Liver (tissue), 9 donors: ENCODE measurements around the gene TMOD2. TPM values are rescaled to one million over a fixed set of nuclear protein-coding genes. Genes with fewer than 3 reads are reported as not detected.

ENCODE experiments used
- DNase-seq: peaks from one replicate; pipeline ENCODE4 v3.0.0-alpha.2; 2017; ENCODE audit warnings: low spot score
- H3K27ac ChIP-seq, 2 donors: one replicate each; pipeline ENCODE4 v1.7.0; 2013; ENCODE audit warnings: inconsistent platforms in 2 of 2, low read length in 2 of 2, control low read depth in 1 of 2, low read depth in 1 of 2, mild to moderate bottlenecking in 1 of 2
- H3K27me3 ChIP-seq, 4 donors: one replicate each; pipeline versions ENCODE4 v1.6.1 to v1.7.0; 2013; ENCODE audit warnings: low read length in 3 of 4, inconsistent platforms in 1 of 4, mild to moderate bottlenecking in 1 of 4, moderate library complexity in 1 of 4; ENCODE audit not compliant: control insufficient read depth in 4 of 4, insufficient read depth in 4 of 4
- H3K36me3 ChIP-seq, 4 donors: one replicate each; pipeline versions ENCODE4 v1.6.1 to v1.7.0; 2013; ENCODE audit warnings: low read length in 3 of 4, mild to moderate bottlenecking in 3 of 4, low read depth in 1 of 4, moderate library complexity in 1 of 4; ENCODE audit not compliant: control insufficient read depth in 4 of 4, insufficient read depth in 3 of 4
- H3K4me1 ChIP-seq, 4 donors: one replicate each; pipeline versions ENCODE4 v1.6.1 to v1.7.0; 2013; ENCODE audit warnings: low read length in 3 of 4, mild to moderate bottlenecking in 3 of 4, moderate library complexity in 1 of 4; ENCODE audit not compliant: control insufficient read depth in 4 of 4, insufficient read depth in 4 of 4
- H3K4me3 ChIP-seq, 3 donors: one replicate each; pipeline versions ENCODE4 v1.6.1 to v1.7.0; 2013; ENCODE audit warnings: low read length in 3 of 3, control low read depth in 1 of 3, low read depth in 1 of 3, mild to moderate bottlenecking in 1 of 3
- H3K9ac ChIP-seq, 2 donors: one replicate each; pipeline ENCODE4 v1.7.0; 2013; ENCODE audit warnings: low read length in 2 of 2, mild to moderate bottlenecking in 2 of 2, moderate library complexity in 2 of 2, control low read depth in 1 of 2, low read depth in 1 of 2
- H3K9me3 ChIP-seq, 4 donors: one replicate each; pipeline versions ENCODE4 v1.6.1 to v1.7.0; 2013; ENCODE audit warnings: low read length in 3 of 4; ENCODE audit not compliant: control insufficient read depth in 4 of 4
- ATF3 ChIP-seq: IDR thresholded peaks from 2 replicates; pipeline ENCODE4 v1.6.1; 2016; ENCODE audit warnings: antibody characterized with exemption
- CTCF ChIP-seq: fragments of 150-350 bp; IDR thresholded peaks from 2 replicates; pipeline ENCODE4 v1.5.1; 2017; ENCODE audit warnings: improper control_type of control experiment, low read depth, low read length; ENCODE audit not compliant: missing input control
- EGR1 ChIP-seq, 2 donors: IDR thresholded peaks; 2 replicates each; pipeline ENCODE4 v1.6.1; 2016 to 2018; ENCODE audit warnings: antibody characterized with exemption in 2 of 2, low read depth in 2 of 2
- FOXA1 ChIP-seq: IDR thresholded peaks from 2 replicates; pipeline ENCODE4 v1.6.1; 2016; ENCODE audit warnings: antibody characterized with exemption
- FOXA2 ChIP-seq: IDR thresholded peaks from 2 replicates; pipeline ENCODE4 v1.6.1; 2016; ENCODE audit warnings: antibody characterized with exemption
- GABPA ChIP-seq, 2 donors: IDR thresholded peaks in 1 of 2; conservative IDR thresholded peaks in 1 of 2; 2 replicates each; pipeline ENCODE4 v1.6.1; 2016; ENCODE audit warnings: antibody characterized with exemption in 2 of 2, mild to moderate bottlenecking in 1 of 2, moderate library complexity in 1 of 2
- HNF4A ChIP-seq, 2 donors: conservative IDR thresholded peaks; 2 replicates each; pipeline ENCODE4 v1.6.1; 2016; ENCODE audit warnings: antibody characterized with exemption in 2 of 2, mild to moderate bottlenecking in 2 of 2
- HNF4G ChIP-seq: IDR thresholded peaks from 2 replicates; pipeline ENCODE4 v1.6.1; 2016; ENCODE audit warnings: antibody characterized with exemption
- JUND ChIP-seq, 2 donors: IDR thresholded peaks; 2 replicates each; pipeline ENCODE4 v1.6.1; 2016; ENCODE audit warnings: antibody characterized with exemption in 2 of 2
- MAX ChIP-seq: IDR thresholded peaks from 2 replicates; pipeline ENCODE4 v1.6.1; 2016; ENCODE audit warnings: antibody characterized with exemption
- NR2F2 ChIP-seq: IDR thresholded peaks from 2 replicates; pipeline ENCODE4 v1.6.1; 2016; ENCODE audit warnings: antibody characterized with exemption
- RAD21 ChIP-seq, 2 donors: IDR thresholded peaks; 2 replicates each; pipeline ENCODE4 v1.6.1; 2016; ENCODE audit warnings: antibody characterized with exemption in 2 of 2, mild to moderate bottlenecking in 2 of 2
- RXRA ChIP-seq, 2 donors: IDR thresholded peaks; 2 replicates each; pipeline ENCODE4 v1.6.1; 2017 to 2018; ENCODE audit warnings: antibody characterized with exemption in 2 of 2, mild to moderate bottlenecking in 1 of 2
- SP1 ChIP-seq: IDR thresholded peaks from 2 replicates; pipeline ENCODE4 v1.6.1; 2018; ENCODE audit warnings: antibody characterized with exemption, mild to moderate bottlenecking
- TAF1 ChIP-seq: conservative IDR thresholded peaks from 2 replicates; pipeline ENCODE4 v1.6.1; 2016; ENCODE audit warnings: antibody characterized with exemption, mild to moderate bottlenecking
- YY1 ChIP-seq: IDR thresholded peaks from 2 replicates; pipeline ENCODE4 v1.6.1; 2016; ENCODE audit warnings: antibody characterized with exemption, mild to moderate bottlenecking
- ZBTB33 ChIP-seq: IDR thresholded peaks from 2 replicates; pipeline ENCODE4 v1.6.1; 2016; ENCODE audit warnings: antibody characterized with exemption
- WGBS: extraction: QIAGEN DNeasy Blood & Tissue Kit; methylation state at CpG from one replicate; pipeline ENCODE4 v1.1.7; 2013; 5-methylcytosine and 5-hydroxymethylcytosine counted together
- polyA plus RNA-seq, 2 donors: library from polyadenylated mRNA; stranded (reverse) in 1 of 2; unstranded in 1 of 2; fragments of 200-250 nt in 1 of 2; fragments of >200 nt in 1 of 2; fragmentation: Nextera tagmentation in 1 of 2; extraction: Ambion mirVana in 1 of 2; gene quantifications; one replicate each; pipeline versions ENCODE4 v1.2.1 to v1.2.3, GENCODE V29; 2013 to 2015
- total RNA-seq, 2 donors: library from RNA; depleted of rRNA; stranded (reverse); fragments of >200 nt; gene quantifications; one replicate each; pipeline ENCODE4 v1.2.3, GENCODE V29; 2014
- TF ChIP-seq, protein P1 (sequence below): IDR thresholded peaks from 2 replicates; pipeline ENCODE4 v1.6.1; 2016; ENCODE audit warnings: antibody characterized with exemption, mild to moderate bottlenecking
- donor health status: healthy.
- donor health status: healthy.
- donor health status: healthy.
- donor health status: healthy.
- donor health status: healthy.

The TMOD2 gene
- total and polyA plus RNA-seq, 4 donors = 0.46 to 2.1 (median 1.1) TPM

GRCh38 chr15:51837792-51838251 is 86.4 kb downstream of the TMOD2 start (continued):
- TF ChIP-seq ZBTB33 = no peak
- no peak for TF ChIP-seq HNF4A (conservative IDR thresholded peaks at IDR 0.05)
- no peak for TF ChIP-seq FOXA2

GRCh38 chr15:51838270-51838669 is 86.9 kb downstream of the TMOD2 start:
- no peak overlapping the region for H3K9ac ChIP-seq
- no peaks in the 10 kb centered on the region for H3K27me3 ChIP-seq
- H3K4me3 ChIP-seq = no peak overlapping the region
- WGBS = 90% methylated on average over 2 of the region's 2 CpGs
- no peak overlapping the region for H3K27ac ChIP-seq
- no peak for TF ChIP-seq TAF1
- TF ChIP-seq HNF4A (conservative IDR thresholded peaks at IDR 0.05) = no peak
- no peak for TF ChIP-seq NR2F2
- DNase-seq = no peak
- no peaks in the 10 kb centered on the region for H3K36me3 ChIP-seq
- H3K4me1 ChIP-seq = peaks cover 2 to 15% (median 13%) of the 10 kb centered on the region in 4 donors
- H3K9me3 ChIP-seq = no peaks in the 10 kb centered on the region

DNA sequence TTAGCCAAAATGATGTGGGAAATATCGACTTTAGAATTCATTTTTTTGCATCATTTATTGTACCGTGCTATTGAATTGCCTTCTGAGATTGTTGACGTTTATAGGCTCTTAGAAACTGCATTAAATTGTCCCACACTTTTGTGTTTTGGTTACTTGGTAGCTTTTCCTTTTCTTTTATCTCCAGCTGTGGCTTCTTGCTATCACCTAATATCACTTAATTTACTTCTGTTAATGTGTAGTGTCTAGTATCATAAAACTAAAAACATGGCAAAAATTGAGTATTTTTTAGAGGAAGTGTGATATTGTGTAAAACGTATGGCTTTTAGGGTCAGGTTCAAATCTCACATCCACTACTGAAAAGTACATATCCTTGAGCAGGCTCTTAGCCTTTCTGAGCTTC is 89.3 kb downstream of the TMOD2 start:
- WGBS = 85% methylated on average over 4 of the region's 4 CpGs
- no peak for TF ChIP-seq MAX
- TF ChIP-seq, protein P1, sequence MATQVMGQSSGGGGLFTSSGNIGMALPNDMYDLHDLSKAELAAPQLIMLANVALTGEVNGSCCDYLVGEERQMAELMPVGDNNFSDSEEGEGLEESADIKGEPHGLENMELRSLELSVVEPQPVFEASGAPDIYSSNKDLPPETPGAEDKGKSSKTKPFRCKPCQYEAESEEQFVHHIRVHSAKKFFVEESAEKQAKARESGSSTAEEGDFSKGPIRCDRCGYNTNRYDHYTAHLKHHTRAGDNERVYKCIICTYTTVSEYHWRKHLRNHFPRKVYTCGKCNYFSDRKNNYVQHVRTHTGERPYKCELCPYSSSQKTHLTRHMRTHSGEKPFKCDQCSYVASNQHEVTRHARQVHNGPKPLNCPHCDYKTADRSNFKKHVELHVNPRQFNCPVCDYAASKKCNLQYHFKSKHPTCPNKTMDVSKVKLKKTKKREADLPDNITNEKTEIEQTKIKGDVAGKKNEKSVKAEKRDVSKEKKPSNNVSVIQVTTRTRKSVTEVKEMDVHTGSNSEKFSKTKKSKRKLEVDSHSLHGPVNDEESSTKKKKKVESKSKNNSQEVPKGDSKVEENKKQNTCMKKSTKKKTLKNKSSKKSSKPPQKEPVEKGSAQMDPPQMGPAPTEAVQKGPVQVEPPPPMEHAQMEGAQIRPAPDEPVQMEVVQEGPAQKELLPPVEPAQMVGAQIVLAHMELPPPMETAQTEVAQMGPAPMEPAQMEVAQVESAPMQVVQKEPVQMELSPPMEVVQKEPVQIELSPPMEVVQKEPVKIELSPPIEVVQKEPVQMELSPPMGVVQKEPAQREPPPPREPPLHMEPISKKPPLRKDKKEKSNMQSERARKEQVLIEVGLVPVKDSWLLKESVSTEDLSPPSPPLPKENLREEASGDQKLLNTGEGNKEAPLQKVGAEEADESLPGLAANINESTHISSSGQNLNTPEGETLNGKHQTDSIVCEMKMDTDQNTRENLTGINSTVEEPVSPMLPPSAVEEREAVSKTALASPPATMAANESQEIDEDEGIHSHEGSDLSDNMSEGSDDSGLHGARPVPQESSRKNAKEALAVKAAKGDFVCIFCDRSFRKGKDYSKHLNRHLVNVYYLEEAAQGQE = no peak
- TF ChIP-seq HNF4A (conservative IDR thresholded peaks at IDR 0.05) = no peak
- no peak for TF ChIP-seq FOXA2
- no peak for TF ChIP-seq YY1
- TF ChIP-seq RAD21 (IDR thresholded peaks at IDR 0.05) = no peak
- TF ChIP-seq CTCF = no peak
- no peak for TF ChIP-seq NR2F2
- TF ChIP-seq FOXA1 = no peak
- no peak for TF ChIP-seq HNF4G
- no peak for TF ChIP-seq TAF1
- no peak for TF ChIP-seq ZBTB33
- no peak for TF ChIP-seq ATF3
- no peak for TF ChIP-seq JUND (IDR thresholded peaks at IDR 0.05)
- no peak for TF ChIP-seq SP1
- no peak for TF ChIP-seq GABPA (IDR thresholded peaks at IDR 0.05 in 1 of 2, conservative IDR thresholded peaks at IDR 0.05 in 1 of 2)
- no peak for TF ChIP-seq RXRA (IDR thresholded peaks at IDR 0.05)
- TF ChIP-seq EGR1 (IDR thresholded peaks at IDR 0.05; ENCODE audit: low read depth in 2 of 2) = no peak
- no peak overlapping the region for H3K27ac ChIP-seq
- H3K9ac ChIP-seq = no peak overlapping the region
- no peak overlapping the region for H3K4me3 ChIP-seq
- no peaks in the 10 kb centered on the region for H3K36me3 ChIP-seq
- H3K27me3 ChIP-seq = no peaks in the 10 kb centered on the region
- DNase-seq = no peak
- peaks cover 7 to 17% (median 11%) of the 10 kb centered on the region in 4 donors for H3K4me1 ChIP-seq
- no peaks in the 10 kb centered on the region for H3K9me3 ChIP-seq
